ENCODE data around the gene IFITM2.
"Not testable (repeated sequence)": the region's sequence is repeated elsewhere in the genome, so short reads cannot be mapped to it uniquely, and the experiment has no call there.

IFITM2 gene

GRCh38 chr11:307766-308708 is at the start of gene IFITM2:
IFITM2 (plus strand) TSS chr11:307816; CDS start chr11:308193, 377 bp downstream.
- H3K27me3 ChIP-seq (ENCODE audit: control insufficient read depth in 2 of 2, insufficient read depth in 2 of 2, low read length in 2 of 2); H3K36me3 ChIP-seq (ENCODE audit: control insufficient read depth in 2 of 2, insufficient read depth in 2 of 2, low read length in 2 of 2); H3K9me3 ChIP-seq (ENCODE audit: control insufficient read depth in 2 of 2, low read length in 2 of 2): not testable (repeated sequence)
- peaks cover 16 to 27% of the 10 kb centered on the region in 2 donors for H3K4me1 ChIP-seq (ENCODE audit: control insufficient read depth in 2 of 2, insufficient read depth in 2 of 2, low read length in 2 of 2)
- peak within 1 kb of the TSS in 1 of 2 donors; percentile 73 for H3K9ac ChIP-seq (ENCODE audit: low read depth in 1 of 2, low read length in 2 of 2)
- peak within 1 kb of the TSS; percentile 58 to 71 for H3K4me3 ChIP-seq (ENCODE audit: low read length in 2 of 2)
- peak within 1 kb of the TSS; percentile 79 to 85 for H3K27ac ChIP-seq (ENCODE audit: low read depth in 2 of 2, low read length in 2 of 2)

GRCh38 chr11:259413-259812 is 48.2 kb upstream of the IFITM2 start:
- Histone ChIP-seq H3K36me3 (ENCODE audit: control insufficient read depth in 2 of 2, insufficient read depth in 2 of 2, low read length in 2 of 2) (no peaks in the 10 kb centered on the region), H3K4me3 (ENCODE audit: low read length in 2 of 2) (no peak overlapping the region), H3K9me3 (ENCODE audit: control insufficient read depth in 2 of 2, low read length in 2 of 2) (no peaks in the 10 kb centered on the region), H3K4me1 (ENCODE audit: control insufficient read depth in 2 of 2, insufficient read depth in 2 of 2, low read length in 2 of 2) (no peaks in the 10 kb centered on the region), H3K27me3 (ENCODE audit: control insufficient read depth in 2 of 2, insufficient read depth in 2 of 2, low read length in 2 of 2) (no peaks in the 10 kb centered on the region), H3K9ac (ENCODE audit: low read depth in 1 of 2, low read length in 2 of 2) (no peak overlapping the region), H3K27ac (ENCODE audit: low read depth in 2 of 2, low read length in 2 of 2) (no peak overlapping the region)

GRCh38 chr11:261624-262023 is 46.0 kb upstream of the IFITM2 start:
- H3K4me1 ChIP-seq (ENCODE audit: control insufficient read depth in 2 of 2, insufficient read depth in 2 of 2, low read length in 2 of 2) = no peaks in the 10 kb centered on the region
- no peak overlapping the region for H3K9ac ChIP-seq (ENCODE audit: low read depth in 1 of 2, low read length in 2 of 2)
- no peaks in the 10 kb centered on the region for H3K27me3 ChIP-seq (ENCODE audit: control insufficient read depth in 2 of 2, insufficient read depth in 2 of 2, low read length in 2 of 2)

GRCh38 chr11:266676-267439 is 40.8 kb upstream of the IFITM2 start:
- Histone ChIP-seq H3K36me3 (ENCODE audit: control insufficient read depth in 2 of 2, insufficient read depth in 2 of 2, low read length in 2 of 2) (no peaks in the 10 kb centered on the region), H3K9ac (ENCODE audit: low read depth in 1 of 2, low read length in 2 of 2) (no peak overlapping the region), H3K9me3 (ENCODE audit: control insufficient read depth in 2 of 2, low read length in 2 of 2) (no peaks in the 10 kb centered on the region), H3K27ac (ENCODE audit: low read depth in 2 of 2, low read length in 2 of 2) (no peak overlapping the region), H3K27me3 (ENCODE audit: control insufficient read depth in 2 of 2, insufficient read depth in 2 of 2, low read length in 2 of 2) (no peaks in the 10 kb centered on the region), H3K4me3 (ENCODE audit: low read length in 2 of 2) (peak overlapping the region in 1 of 2 donors; percentile 20), H3K4me1 (ENCODE audit: control insufficient read depth in 2 of 2, insufficient read depth in 2 of 2, low read length in 2 of 2) (peaks cover 10 to 13% of the 10 kb centered on the region in 2 donors)

More at GRCh38 chr11:261624-262023, 46.0 kb upstream of the IFITM2 start:
- H3K36me3 ChIP-seq (ENCODE audit: control insufficient read depth in 2 of 2, insufficient read depth in 2 of 2, low read length in 2 of 2) = no peaks in the 10 kb centered on the region
- H3K4me3 ChIP-seq (ENCODE audit: low read length in 2 of 2) = no peak overlapping the region
- no peak overlapping the region for H3K27ac ChIP-seq (ENCODE audit: low read depth in 2 of 2, low read length in 2 of 2)
- H3K9me3 ChIP-seq (ENCODE audit: control insufficient read depth in 2 of 2, low read length in 2 of 2) = no peaks in the 10 kb centered on the region

GRCh38 chr11:267491-267994 is 40.1 kb upstream of the IFITM2 start:
- no peaks in the 10 kb centered on the region for H3K36me3 ChIP-seq (ENCODE audit: control insufficient read depth in 2 of 2, insufficient read depth in 2 of 2, low read length in 2 of 2)
- peak overlapping the region; percentile 76 to 92 for H3K27ac ChIP-seq (ENCODE audit: low read depth in 2 of 2, low read length in 2 of 2)
- no peaks in the 10 kb centered on the region for H3K9me3 ChIP-seq (ENCODE audit: control insufficient read depth in 2 of 2, low read length in 2 of 2)
- H3K27me3 ChIP-seq (ENCODE audit: control insufficient read depth in 2 of 2, insufficient read depth in 2 of 2, low read length in 2 of 2) = no peaks in the 10 kb centered on the region
- H3K4me3 ChIP-seq (ENCODE audit: low read length in 2 of 2) = peak overlapping the region; percentile 50 to 73
- H3K4me1 ChIP-seq (ENCODE audit: control insufficient read depth in 2 of 2, insufficient read depth in 2 of 2, low read length in 2 of 2) = peaks cover 10 to 13% of the 10 kb centered on the region in 2 donors
- peak overlapping the region; percentile 68 to 70 for H3K9ac ChIP-seq (ENCODE audit: low read depth in 1 of 2, low read length in 2 of 2)

GRCh38 chr11:268716-269145 is 38.9 kb upstream of the IFITM2 start:
- not testable (repeated sequence) for H3K27me3 ChIP-seq (ENCODE audit: control insufficient read depth in 2 of 2, insufficient read depth in 2 of 2, low read length in 2 of 2); H3K36me3 ChIP-seq (ENCODE audit: control insufficient read depth in 2 of 2, insufficient read depth in 2 of 2, low read length in 2 of 2); H3K9me3 ChIP-seq (ENCODE audit: control insufficient read depth in 2 of 2, low read length in 2 of 2)
- Histone ChIP-seq H3K9ac (ENCODE audit: low read depth in 1 of 2, low read length in 2 of 2) (peak overlapping the region; percentile 48 to 68), H3K4me3 (ENCODE audit: low read length in 2 of 2) (peak overlapping the region in 1 of 2 donors; percentile 73), H3K27ac (ENCODE audit: low read depth in 2 of 2, low read length in 2 of 2) (peak overlapping the region; percentile 76 to 92), H3K4me1 (ENCODE audit: control insufficient read depth in 2 of 2, insufficient read depth in 2 of 2, low read length in 2 of 2) (peaks cover 10 to 13% of the 10 kb centered on the region in 2 donors)

- no peaks in the 10 kb centered on the region for H3K27me3 ChIP-seq (ENCODE audit: control insufficient read depth in 2 of 2, insufficient read depth in 2 of 2, low read length in 2 of 2)
- peak overlapping the region in 1 of 2 donors; percentile 48 for H3K9ac ChIP-seq (ENCODE audit: low read depth in 1 of 2, low read length in 2 of 2)
- H3K9me3 ChIP-seq (ENCODE audit: control insufficient read depth in 2 of 2, low read length in 2 of 2) = no peaks in the 10 kb centered on the region
- H3K27ac ChIP-seq (ENCODE audit: low read depth in 2 of 2, low read length in 2 of 2) = peak overlapping the region; percentile 76 to 92
- H3K4me3 ChIP-seq (ENCODE audit: low read length in 2 of 2) = peak overlapping the region; percentile 7 to 73
- H3K4me1 ChIP-seq (ENCODE audit: control insufficient read depth in 2 of 2, insufficient read depth in 2 of 2, low read length in 2 of 2) = peaks cover 10 to 13% of the 10 kb centered on the region in 2 donors
- H3K36me3 ChIP-seq (ENCODE audit: control insufficient read depth in 2 of 2, insufficient read depth in 2 of 2, low read length in 2 of 2) = no peaks in the 10 kb centered on the region
These were observed 38.3 kb upstream of the IFITM2 start for GRCh38 chr11:269146-269890.

GRCh38 chr11:270451-271318 is 36.9 kb upstream of the IFITM2 start:
- Histone ChIP-seq H3K9me3 (ENCODE audit: control insufficient read depth in 2 of 2, low read length in 2 of 2) (no peaks in the 10 kb centered on the region), H3K27ac (ENCODE audit: low read depth in 2 of 2, low read length in 2 of 2) (peak overlapping the region; percentile 64 to 74), H3K27me3 (ENCODE audit: control insufficient read depth in 2 of 2, insufficient read depth in 2 of 2, low read length in 2 of 2) (no peaks in the 10 kb centered on the region), H3K36me3 (ENCODE audit: control insufficient read depth in 2 of 2, insufficient read depth in 2 of 2, low read length in 2 of 2) (no peaks in the 10 kb centered on the region), H3K4me1 (ENCODE audit: control insufficient read depth in 2 of 2, insufficient read depth in 2 of 2, low read length in 2 of 2) (peaks cover 10 to 13% of the 10 kb centered on the region in 2 donors), H3K9ac (ENCODE audit: low read depth in 1 of 2, low read length in 2 of 2) (no peak overlapping the region), H3K4me3 (ENCODE audit: low read length in 2 of 2) (no peak overlapping the region)

- H3K4me3 ChIP-seq (ENCODE audit: low read length in 2 of 2) = no peak overlapping the region
These were observed 36.3 kb upstream of the IFITM2 start for GRCh38 chr11:271319-271715.

More at GRCh38 chr11:271319-271715, 36.3 kb upstream of the IFITM2 start:
- H3K36me3 ChIP-seq (ENCODE audit: control insufficient read depth in 2 of 2, insufficient read depth in 2 of 2, low read length in 2 of 2) = no peaks in the 10 kb centered on the region
- no peak overlapping the region for H3K9ac ChIP-seq (ENCODE audit: low read depth in 1 of 2, low read length in 2 of 2)
- peaks cover 10 to 13% of the 10 kb centered on the region in 2 donors for H3K4me1 ChIP-seq (ENCODE audit: control insufficient read depth in 2 of 2, insufficient read depth in 2 of 2, low read length in 2 of 2)
- H3K9me3 ChIP-seq (ENCODE audit: control insufficient read depth in 2 of 2, low read length in 2 of 2) = no peaks in the 10 kb centered on the region
- H3K27me3 ChIP-seq (ENCODE audit: control insufficient read depth in 2 of 2, insufficient read depth in 2 of 2, low read length in 2 of 2) = no peaks in the 10 kb centered on the region
- peak overlapping the region in 1 of 2 donors; percentile 74 for H3K27ac ChIP-seq (ENCODE audit: low read depth in 2 of 2, low read length in 2 of 2)
